ENCODE results near the gene PERP.

Gene PERP

DNA sequence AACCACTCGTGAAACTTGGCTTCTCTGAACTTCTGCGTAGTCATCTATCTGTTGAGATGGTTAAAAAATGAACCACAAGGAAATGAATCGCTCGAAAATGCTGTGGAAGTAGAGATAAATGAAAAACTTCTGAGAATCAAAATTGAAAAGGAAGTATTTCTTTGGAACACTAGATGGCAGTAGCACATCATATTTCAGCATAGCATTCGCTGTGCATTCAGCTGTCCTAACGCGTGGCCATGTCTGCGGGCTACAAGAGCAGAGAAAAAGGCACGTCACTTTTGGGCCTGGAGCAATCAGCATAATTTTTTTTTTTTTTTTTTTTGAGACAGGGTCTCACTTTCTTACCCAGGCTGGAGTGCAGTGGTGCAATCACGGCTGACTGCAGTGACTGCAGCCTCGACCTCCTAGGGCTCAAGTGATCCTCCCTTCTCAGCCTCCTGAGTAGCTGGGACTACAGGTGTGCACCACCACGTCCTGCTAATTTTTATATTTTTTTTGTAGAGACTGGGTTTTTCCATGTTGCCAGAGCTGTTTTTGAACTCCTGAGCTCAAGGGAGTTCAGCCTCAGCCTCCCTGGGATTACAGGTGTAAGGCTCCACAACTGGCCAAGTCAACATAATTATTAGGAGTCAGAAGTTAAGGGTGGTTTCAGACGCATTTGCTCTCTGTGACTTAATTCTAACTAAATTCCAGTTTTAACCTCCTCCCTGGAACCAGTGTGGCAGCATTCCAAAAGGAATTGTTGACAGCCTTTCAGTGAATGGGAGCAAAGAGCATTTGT, 8.8 kb upstream of the PERP start:
- no peak overlapping the region for H3K4me3 ChIP-seq (ENCODE audit: low read depth, low read length)
- DNase-seq (ENCODE audit: low read depth, low spot score): no peak
- POLR2A ChIA-PET: interaction anchor here (0.6 kb wide), 1 partner anchor 544 kb away, joined by 3 read pairs; no protein-coding TSS in a partner anchor
- TF ChIP-seq, protein P1, sequence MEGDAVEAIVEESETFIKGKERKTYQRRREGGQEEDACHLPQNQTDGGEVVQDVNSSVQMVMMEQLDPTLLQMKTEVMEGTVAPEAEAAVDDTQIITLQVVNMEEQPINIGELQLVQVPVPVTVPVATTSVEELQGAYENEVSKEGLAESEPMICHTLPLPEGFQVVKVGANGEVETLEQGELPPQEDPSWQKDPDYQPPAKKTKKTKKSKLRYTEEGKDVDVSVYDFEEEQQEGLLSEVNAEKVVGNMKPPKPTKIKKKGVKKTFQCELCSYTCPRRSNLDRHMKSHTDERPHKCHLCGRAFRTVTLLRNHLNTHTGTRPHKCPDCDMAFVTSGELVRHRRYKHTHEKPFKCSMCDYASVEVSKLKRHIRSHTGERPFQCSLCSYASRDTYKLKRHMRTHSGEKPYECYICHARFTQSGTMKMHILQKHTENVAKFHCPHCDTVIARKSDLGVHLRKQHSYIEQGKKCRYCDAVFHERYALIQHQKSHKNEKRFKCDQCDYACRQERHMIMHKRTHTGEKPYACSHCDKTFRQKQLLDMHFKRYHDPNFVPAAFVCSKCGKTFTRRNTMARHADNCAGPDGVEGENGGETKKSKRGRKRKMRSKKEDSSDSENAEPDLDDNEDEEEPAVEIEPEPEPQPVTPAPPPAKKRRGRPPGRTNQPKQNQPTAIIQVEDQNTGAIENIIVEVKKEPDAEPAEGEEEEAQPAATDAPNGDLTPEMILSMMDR (IDR thresholded peaks at IDR 0.05; ENCODE audit: insufficient read depth, low read length, missing control alignments): peak; percentile 40
- CTCF ChIA-PET: interaction anchor here (0.6 to 7.5 kb wide), 50 partner anchors 8 to 1249 kb away, joined by 3 to 120 read pairs (median 4); partner anchors contain the start of genes CCDC28A and HEBP2

DNA sequence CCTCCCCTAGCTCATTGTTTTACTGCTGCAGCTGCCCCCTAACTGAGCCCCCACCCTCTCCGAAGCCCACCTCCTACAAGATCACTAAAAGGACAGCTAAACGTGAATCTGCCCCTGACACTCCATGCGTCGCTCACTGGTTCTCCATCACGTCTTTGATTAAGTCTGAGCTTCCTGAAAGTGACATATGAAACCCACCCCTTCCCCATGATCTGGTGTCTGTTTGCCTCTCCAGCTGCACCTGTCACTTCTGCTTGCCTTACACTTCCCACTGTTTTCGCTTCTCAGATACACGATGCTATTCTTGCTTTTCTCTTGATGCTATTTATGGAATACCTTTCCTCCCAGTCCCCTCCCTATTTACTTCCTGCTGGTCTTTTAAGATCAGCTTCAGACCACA, 8.0 kb upstream of the PERP start:
- no peak overlapping the region for H3K4me3 ChIP-seq (ENCODE audit: low read depth, low read length)
- no peak for DNase-seq (ENCODE audit: low read depth, low spot score)
- TF ChIP-seq, protein P1 (IDR thresholded peaks at IDR 0.05; ENCODE audit: insufficient read depth, low read length, missing control alignments): no peak
- ChIA-PET CTCF (interaction anchor here (0.9 to 7.5 kb wide), 33 partner anchors 9 to 1250 kb away, joined by 3 to 120 read pairs (median 7); partner anchors contain the start of genes CCDC28A and HEBP2), POLR2A (interaction anchor here (0.6 to 0.7 kb wide), 2 partner anchors 545 to 653 kb away, joined by 3 to 4 read pairs; no protein-coding TSS in a partner anchor)

DNA sequence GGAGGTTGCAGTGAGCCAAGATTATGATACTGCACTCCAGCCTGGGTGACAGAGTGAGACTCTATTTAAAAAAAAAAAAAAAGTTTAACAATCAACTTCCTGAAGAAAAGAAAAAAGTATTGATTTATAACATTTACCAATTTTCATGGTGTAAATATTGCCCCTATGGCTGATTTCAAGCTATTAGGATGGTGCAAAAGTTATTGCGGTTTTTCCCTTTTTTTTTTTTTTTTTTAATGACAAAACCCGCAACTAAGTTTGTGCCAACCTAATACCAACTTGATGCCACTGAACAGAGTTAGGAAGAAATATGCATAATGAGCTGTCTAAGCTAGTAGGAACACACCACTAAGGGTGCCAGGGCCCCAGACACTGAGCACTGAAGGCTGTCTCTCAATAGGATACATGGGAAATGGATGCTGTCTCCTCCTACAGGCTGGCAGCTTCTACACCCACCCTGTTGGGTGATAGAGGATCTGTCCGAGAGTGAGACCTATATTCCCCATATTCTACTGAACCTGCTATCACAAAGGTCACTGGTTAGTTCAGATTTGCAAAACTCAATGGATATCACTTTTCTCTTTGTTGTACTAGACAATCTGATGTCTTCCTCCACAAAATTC, 6.5 kb upstream of the PERP start:
- DNase-seq (ENCODE audit: low read depth, low spot score): no peak
- TF ChIP-seq, protein P1 (IDR thresholded peaks at IDR 0.05; ENCODE audit: insufficient read depth, low read length, missing control alignments): no peak
- H3K4me3 ChIP-seq (ENCODE audit: low read depth, low read length): no peak overlapping the region
- POLR2A ChIA-PET: interaction anchor here (0.6 kb wide), 1 partner anchor 314 kb away, joined by 4 read pairs; no protein-coding TSS in a partner anchor
- CTCF ChIA-PET: interaction anchor here (0.7 to 7.5 kb wide), 9 partner anchors 109 to 659 kb away, joined by 3 to 120 read pairs (median 35); partner anchors contain the start of gene CCDC28A

DNA sequence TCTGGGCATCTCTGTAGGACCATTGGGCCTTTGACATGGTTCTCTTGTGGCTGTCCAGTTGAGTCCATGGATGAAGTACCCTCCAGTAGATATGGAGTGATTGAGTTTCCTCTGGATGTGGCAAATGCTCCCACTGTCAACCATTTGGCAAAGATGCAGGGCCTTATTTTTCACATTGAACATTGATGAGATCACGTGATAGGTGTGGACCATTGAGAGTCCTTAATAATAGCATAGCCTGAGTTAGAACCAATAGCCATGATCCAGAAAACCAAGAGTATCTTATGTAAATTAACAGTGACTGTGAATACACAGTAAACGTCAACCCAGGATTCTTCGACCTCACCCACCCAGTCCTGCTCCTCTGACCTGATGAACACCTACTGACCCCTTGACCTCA, 3.0 kb upstream of the PERP start:
- POLR2A ChIA-PET: no interaction called here
- no peak for DNase-seq (ENCODE audit: low read depth, low spot score)
- TF ChIP-seq, protein P1 (IDR thresholded peaks at IDR 0.05; ENCODE audit: insufficient read depth, low read length, missing control alignments): no peak
- CTCF ChIA-PET: interaction anchor here (1.8 to 3.1 kb wide), 2 partner anchors 10 to 106 kb away, joined by 9 to 203 read pairs; no protein-coding TSS in a partner anchor
- no peak overlapping the region for H3K4me3 ChIP-seq (ENCODE audit: low read depth, low read length)

DNA sequence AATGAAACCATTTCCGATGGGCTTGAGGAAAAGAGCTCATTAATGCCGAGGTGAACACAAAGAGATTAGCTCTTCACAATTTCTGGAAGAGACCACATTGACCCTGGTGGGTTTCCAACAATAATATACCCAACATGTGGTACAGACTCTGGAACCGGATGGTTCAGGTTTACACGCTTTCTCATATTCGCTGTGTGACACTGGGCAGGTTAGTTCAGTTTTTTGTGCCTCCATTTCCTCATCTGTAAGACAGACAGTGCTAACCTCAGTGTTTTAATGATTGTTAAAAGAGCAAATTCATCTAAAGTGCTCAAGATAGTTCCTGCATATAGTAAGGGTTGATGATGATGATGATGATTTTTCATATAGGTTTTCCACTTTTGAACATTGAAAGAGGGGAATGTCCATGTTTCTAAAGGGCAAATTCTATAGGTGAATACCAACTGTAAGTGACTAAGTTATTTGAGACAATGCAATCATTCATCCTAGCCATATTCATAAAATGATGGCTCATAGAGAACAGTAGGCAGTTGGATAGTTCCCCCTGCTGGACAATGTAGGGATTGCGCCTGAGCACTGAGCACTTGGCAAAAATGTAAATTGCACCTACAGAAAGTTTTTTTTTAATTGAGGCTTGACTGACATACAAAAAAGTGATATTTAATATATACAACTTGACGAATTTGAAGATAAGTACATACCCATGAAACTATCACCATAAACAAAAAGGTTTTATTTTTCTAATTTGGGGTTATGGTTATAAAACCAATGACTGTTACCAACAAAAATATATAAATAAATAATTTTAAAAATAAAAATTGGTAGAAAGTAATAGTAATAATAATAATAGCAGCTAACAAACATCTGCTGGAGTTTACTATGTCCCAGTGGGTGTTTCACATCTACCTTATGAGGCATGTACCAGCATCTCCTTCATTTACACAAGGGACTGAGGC, 2.1 kb upstream of the PERP start:
- no peak for DNase-seq (ENCODE audit: low read depth, low spot score)
- TF ChIP-seq, protein P1 (IDR thresholded peaks at IDR 0.05; ENCODE audit: insufficient read depth, low read length, missing control alignments): peak; percentile 78
- POLR2A ChIA-PET: no interaction called here
- H3K4me3 ChIP-seq (ENCODE audit: low read depth, low read length): no peak overlapping the region
- CTCF ChIA-PET: interaction anchor here (0.6 to 3.1 kb wide), 18 partner anchors 9 to 657 kb away, joined by 3 to 203 read pairs (median 5); no protein-coding TSS in a partner anchor
